Body of pancreas (tissue), 4 donors: ENCODE data around the gene WNT9A.

ENCODE experiments used
- POLR2A ChIP-seq, 3 donors: fragments of 450-650 bp; IDR thresholded peaks; one replicate each; pipeline ENCODE4 v1.6.1; 2016; ENCODE audit warnings: antibody characterized with exemption in 3 of 3, mild to moderate bottlenecking in 2 of 3
- TF ChIP-seq, protein P1 (sequence below), 7 experiments: fragments of 450-650 bp in 4 of 7; fragments of 200-600 bp in 3 of 7; sonication (generic) in 3 of 7; IDR thresholded peaks; one replicate each; pipeline ENCODE4 v1.5.1; 2016 to 2019; ENCODE audit warnings: antibody characterized with exemption in 7 of 7

DNA sequence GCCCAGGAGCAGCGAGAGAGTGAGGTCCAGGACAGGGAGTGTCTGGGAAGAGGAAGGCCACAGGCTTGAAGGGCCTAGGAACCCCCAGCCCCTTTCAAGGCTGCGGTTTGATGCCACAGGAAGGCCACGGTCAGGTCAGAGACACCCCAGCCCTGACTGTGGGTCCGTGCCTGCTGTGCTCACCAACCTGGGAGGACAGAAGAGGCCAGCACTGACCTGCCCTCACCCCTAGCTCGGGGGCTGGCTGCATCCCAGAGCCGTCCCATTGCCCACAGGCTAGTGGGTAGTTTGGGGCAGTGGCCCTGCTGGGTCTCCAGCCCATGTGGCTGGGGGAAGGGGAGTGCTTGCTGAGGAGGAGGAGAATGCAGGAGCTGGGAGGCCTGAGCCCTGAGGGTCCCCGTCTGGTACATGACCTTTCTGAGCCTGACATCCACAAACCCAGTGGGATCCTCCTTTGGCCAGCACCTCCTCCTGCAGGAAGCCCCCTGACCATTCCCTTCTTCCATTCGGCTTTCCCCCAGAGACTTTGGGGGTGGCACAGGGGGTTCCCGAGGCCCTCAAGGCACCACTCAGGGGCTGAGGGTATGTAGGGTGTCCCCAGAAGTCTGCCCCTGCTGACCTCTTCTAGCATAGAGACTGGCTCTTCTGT, 54.3 kb downstream of the WNT9A start:
- no peak for TF ChIP-seq POLR2A (IDR thresholded peaks at IDR 0.05)
- TF ChIP-seq, protein P1, sequence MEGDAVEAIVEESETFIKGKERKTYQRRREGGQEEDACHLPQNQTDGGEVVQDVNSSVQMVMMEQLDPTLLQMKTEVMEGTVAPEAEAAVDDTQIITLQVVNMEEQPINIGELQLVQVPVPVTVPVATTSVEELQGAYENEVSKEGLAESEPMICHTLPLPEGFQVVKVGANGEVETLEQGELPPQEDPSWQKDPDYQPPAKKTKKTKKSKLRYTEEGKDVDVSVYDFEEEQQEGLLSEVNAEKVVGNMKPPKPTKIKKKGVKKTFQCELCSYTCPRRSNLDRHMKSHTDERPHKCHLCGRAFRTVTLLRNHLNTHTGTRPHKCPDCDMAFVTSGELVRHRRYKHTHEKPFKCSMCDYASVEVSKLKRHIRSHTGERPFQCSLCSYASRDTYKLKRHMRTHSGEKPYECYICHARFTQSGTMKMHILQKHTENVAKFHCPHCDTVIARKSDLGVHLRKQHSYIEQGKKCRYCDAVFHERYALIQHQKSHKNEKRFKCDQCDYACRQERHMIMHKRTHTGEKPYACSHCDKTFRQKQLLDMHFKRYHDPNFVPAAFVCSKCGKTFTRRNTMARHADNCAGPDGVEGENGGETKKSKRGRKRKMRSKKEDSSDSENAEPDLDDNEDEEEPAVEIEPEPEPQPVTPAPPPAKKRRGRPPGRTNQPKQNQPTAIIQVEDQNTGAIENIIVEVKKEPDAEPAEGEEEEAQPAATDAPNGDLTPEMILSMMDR (IDR thresholded peaks at IDR 0.05) = no peak
